Measurements from ENCODE around the gene ANKMY1. TPM values are rescaled to one million over a fixed set of nuclear protein-coding genes. Genes with fewer than 3 reads are reported as not detected.

Gene ANKMY1
- total RNA-seq, 1 experiment from 2014 or later: 28.3 TPM

DNA sequence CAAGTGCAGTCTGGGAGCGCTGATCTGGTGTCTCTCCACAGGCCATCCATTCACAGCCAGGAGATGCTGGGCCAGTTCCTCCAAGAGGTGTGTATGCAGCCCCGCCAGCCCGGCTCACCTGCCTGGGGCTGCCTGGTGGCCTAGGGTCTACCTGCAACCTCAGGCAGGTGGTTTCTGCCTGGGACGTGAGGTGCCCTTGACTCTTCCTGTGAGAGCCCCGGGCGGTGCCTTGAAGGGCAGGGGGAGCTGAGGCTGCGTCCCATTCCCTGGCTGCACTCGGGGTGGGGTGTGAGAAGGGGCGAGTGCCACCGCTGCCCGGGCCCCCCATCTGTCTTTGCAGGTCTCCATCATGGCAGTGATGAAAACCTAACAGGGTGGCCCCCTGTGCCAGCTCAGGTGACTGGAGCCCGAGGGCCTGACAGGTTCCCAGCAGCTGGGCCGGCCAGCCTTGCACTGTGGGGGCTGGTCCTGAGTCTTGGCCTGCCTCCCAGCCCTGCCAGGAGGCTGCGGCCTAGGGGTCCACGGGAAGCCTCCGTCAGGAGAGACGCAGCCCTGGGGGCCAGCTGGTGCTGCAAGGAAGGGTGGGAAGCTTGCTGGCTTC lies 40.6 kb upstream of the ANKMY1 start:
- Histone ChIP-seq H3K4me3 (replicated peaks in 1 of 2; ENCODE audit: low read depth in 1 of 2, low read length in 2 of 2) (no peak overlapping the region), H3K4me2 (ENCODE audit: low read length) (no peak overlapping the region), H3K79me2 (ENCODE audit: insufficient read depth, low read length) (no peaks in the 10 kb centered on the region), H4K20me1 (ENCODE audit: insufficient read depth) (no peaks in the 10 kb centered on the region), H3K9me2 (ENCODE audit: insufficient read depth) (no peaks in the 10 kb centered on the region), H3K36me3 (ENCODE audit: control insufficient read depth in 1 of 2, insufficient read depth in 2 of 2, low read length in 2 of 2) (no peaks in the 10 kb centered on the region; a peak in 1 of 4 replicates), H3K4me1 (ENCODE audit: control insufficient read depth in 1 of 2, insufficient read depth in 2 of 2, low read length in 2 of 2) (no peaks in the 10 kb centered on the region), H3K9ac (ENCODE audit: low read length) (no peak overlapping the region), H3K27me3 (ENCODE audit: insufficient read depth, low read length) (no peaks in the 10 kb centered on the region), H2AFZ (ENCODE audit: low read depth, low read length, poor library complexity, severe bottlenecking) (no peak overlapping the region), H3K27ac (ENCODE audit: low read depth, low read length) (no peak overlapping the region), H3K9me3 (ENCODE audit: control insufficient read depth in 1 of 2, insufficient read depth in 1 of 2, low read depth in 1 of 2, low read length in 2 of 2) (no peaks in the 10 kb centered on the region)
- TF ChIP-seq ZNF274 (IDR thresholded peaks at IDR 0.05; ENCODE audit: low read depth, low read length) (no peak), SP1 (IDR thresholded peaks at IDR 0.05; ENCODE audit: low read depth) (no peak), SRF (IDR thresholded peaks at IDR 0.05; ENCODE audit: low read depth) (no peak), TCF7L2 (IDR thresholded peaks at IDR 0.05; ENCODE audit: borderline replicate concordance, extremely low read depth, insufficient read depth, insufficient read length) (no peak), POLR2A (IDR thresholded peaks at IDR 0.05; ENCODE audit: borderline replicate concordance, extremely low read depth, insufficient read depth, insufficient read length) (no peak), EGR1 (IDR thresholded peaks at IDR 0.05; ENCODE audit: low read depth) (no peak), YY1 (IDR thresholded peaks at IDR 0.05; ENCODE audit: extremely low read depth, insufficient replicate concordance, low read depth, low read length) (no peak), SIN3A (IDR thresholded peaks at IDR 0.05; ENCODE audit: low read depth) (no peak), FOSL1 (IDR thresholded peaks at IDR 0.05; ENCODE audit: low read depth) (no peak), CTCF (IDR thresholded peaks at IDR 0.05 in 2 of 3, conservative IDR thresholded peaks at IDR 0.05 in 1 of 3; ENCODE audit: borderline replicate concordance in 1 of 3, insufficient read depth in 1 of 3, low read depth in 2 of 3, low read length in 2 of 3) (no peak), JUND (IDR thresholded peaks at IDR 0.05) (no peak), CBX3 (IDR thresholded peaks at IDR 0.05; ENCODE audit: low read depth) (no peak), CEBPB (IDR thresholded peaks at IDR 0.05; ENCODE audit: low read depth) (no peak), ELF1 (IDR thresholded peaks at IDR 0.05; ENCODE audit: borderline replicate concordance, low read depth) (no peak), EZH2phosphoT487 (IDR thresholded peaks at IDR 0.05; ENCODE audit: borderline replicate concordance) (no peak)
- TF ChIP-seq, protein P1, sequence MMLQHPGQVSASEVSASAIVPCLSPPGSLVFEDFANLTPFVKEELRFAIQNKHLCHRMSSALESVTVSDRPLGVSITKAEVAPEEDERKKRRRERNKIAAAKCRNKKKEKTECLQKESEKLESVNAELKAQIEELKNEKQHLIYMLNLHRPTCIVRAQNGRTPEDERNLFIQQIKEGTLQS (IDR thresholded peaks at IDR 0.05): no peak
- TF ChIP-seq, protein P2, sequence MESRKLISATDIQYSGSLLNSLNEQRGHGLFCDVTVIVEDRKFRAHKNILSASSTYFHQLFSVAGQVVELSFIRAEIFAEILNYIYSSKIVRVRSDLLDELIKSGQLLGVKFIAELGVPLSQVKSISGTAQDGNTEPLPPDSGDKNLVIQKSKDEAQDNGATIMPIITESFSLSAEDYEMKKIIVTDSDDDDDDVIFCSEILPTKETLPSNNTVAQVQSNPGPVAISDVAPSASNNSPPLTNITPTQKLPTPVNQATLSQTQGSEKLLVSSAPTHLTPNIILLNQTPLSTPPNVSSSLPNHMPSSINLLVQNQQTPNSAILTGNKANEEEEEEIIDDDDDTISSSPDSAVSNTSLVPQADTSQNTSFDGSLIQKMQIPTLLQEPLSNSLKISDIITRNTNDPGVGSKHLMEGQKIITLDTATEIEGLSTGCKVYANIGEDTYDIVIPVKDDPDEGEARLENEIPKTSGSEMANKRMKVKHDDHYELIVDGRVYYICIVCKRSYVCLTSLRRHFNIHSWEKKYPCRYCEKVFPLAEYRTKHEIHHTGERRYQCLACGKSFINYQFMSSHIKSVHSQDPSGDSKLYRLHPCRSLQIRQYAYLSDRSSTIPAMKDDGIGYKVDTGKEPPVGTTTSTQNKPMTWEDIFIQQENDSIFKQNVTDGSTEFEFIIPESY (IDR thresholded peaks at IDR 0.05; ENCODE audit: extremely low read depth, insufficient replicate concordance, low read length): no peak
- ChIA-PET POLR2A (no interaction called here), RAD21 (ENCODE audit: low non-redundant PET in 1 of 2, low total read pairs in 2 of 2, uncharacterized antibody in 2 of 2, unreplicated experiment in 2 of 2) (no interaction called here), CTCF (no interaction called here)
- BruUV-seq (replicated peaks): no TSS peak
- intact Hi-C loops (cut with micrococcal nuclease): no loop called here
- ATAC-seq (no peak), DNase-seq (ENCODE audit: low read depth, low spot score) (no peak)

Measured in HCT116 (cell line).